Fibroblast of lung (primary cell): ENCODE results near the gene EBF3. TPM values are rescaled to one million over a fixed set of nuclear protein-coding genes. Genes with fewer than 3 reads are reported as not detected.

Experiments
- DNase-seq, 2 donors: peaks; one replicate each; pipeline versions ENCODE4 v3.0.0 to v3.0.0-alpha.2; 2010; ENCODE audit warnings: low read depth in 2 of 2
- H2AFZ ChIP-seq: 2 replicates; pipeline ENCODE4 v1.5.1; 2012; ENCODE audit warnings: low read length, control low read depth, inconsistent platforms
- H3K27ac ChIP-seq: 2 replicates; pipeline ENCODE4 v1.5.1; 2011; ENCODE audit warnings: low read length, control low read depth; ENCODE audit not compliant: insufficient read depth
- H3K27me3 ChIP-seq: 2 replicates; pipeline ENCODE4 v1.5.1; 2011; ENCODE audit warnings: mild to moderate bottlenecking, low read length; ENCODE audit not compliant: control insufficient read depth, insufficient read depth
- H3K36me3 ChIP-seq: 2 replicates; pipeline ENCODE4 v1.5.1; 2011; ENCODE audit warnings: low read length; ENCODE audit not compliant: control insufficient read depth, insufficient read depth
- H3K4me1 ChIP-seq: 2 replicates; pipeline ENCODE4 v1.5.1; 2011; ENCODE audit warnings: low read length; ENCODE audit not compliant: control insufficient read depth, insufficient read depth; ENCODE audit errors: extremely low read depth
- H3K4me2 ChIP-seq: 2 replicates; pipeline ENCODE4 v1.5.1; 2011; ENCODE audit warnings: low read length, control low read depth; ENCODE audit not compliant: insufficient read depth; ENCODE audit errors: extremely low read depth
- H3K4me3 ChIP-seq, 4 experiments: fragments of 200-600 bp in 1 of 4; sonication (generic) in 1 of 4; replicated peaks in 1 of 4; 2 replicates each; pipeline ENCODE4 v1.5.1; 2011 to 2016; ENCODE audit warnings: low read length in 4 of 4, low read depth in 3 of 4, mild to moderate bottlenecking in 3 of 4, control low read depth in 2 of 4, inconsistent platforms in 1 of 4, mixed read lengths in 1 of 4; ENCODE audit not compliant: insufficient read depth in 1 of 4; ENCODE audit errors: control extremely low read depth in 1 of 4
- H3K79me2 ChIP-seq: 2 replicates; pipeline ENCODE4 v1.5.1; 2012; ENCODE audit warnings: mild to moderate bottlenecking, low read length, inconsistent platforms; ENCODE audit not compliant: control insufficient read depth, insufficient read depth
- H3K9ac ChIP-seq: 2 replicates; pipeline ENCODE4 v1.5.1; 2011; ENCODE audit warnings: mild to moderate bottlenecking, low read length, control low read depth; ENCODE audit not compliant: insufficient read depth
- H3K9me3 ChIP-seq: 2 replicates; pipeline ENCODE4 v1.5.1; 2012; ENCODE audit warnings: low read depth, low read length; ENCODE audit not compliant: control insufficient read depth, insufficient read depth
- H4K20me1 ChIP-seq: 2 replicates; pipeline ENCODE4 v1.5.1; 2011; ENCODE audit warnings: low read length; ENCODE audit not compliant: control insufficient read depth, insufficient read depth; ENCODE audit errors: extremely low read depth
- CTCF ChIP-seq, 2 donors: IDR thresholded peaks in 1 of 2; conservative IDR thresholded peaks in 1 of 2; 1 replicate in 1 of 2; 2 replicates in 1 of 2; pipeline ENCODE4 v1.5.1; 2011 to 2012; ENCODE audit warnings: low read length in 2 of 2, control low read depth in 1 of 2, inconsistent platforms in 1 of 2, low read depth in 1 of 2, mild to moderate bottlenecking in 1 of 2
- EZH2 ChIP-seq: IDR thresholded peaks from 2 replicates; pipeline ENCODE4 v1.5.1; 2012; ENCODE audit warnings: low read length, control low read depth, mild to moderate bottlenecking; ENCODE audit errors: missing control alignments
- polyA plus RNA-seq, 2 donors: library from polyadenylated mRNA; depleted of rRNA in 1 of 2; stranded (reverse) in 1 of 2; unstranded in 1 of 2; fragments of >200 nt; gene quantifications; 2 replicates each; pipeline ENCODE4 v1.2.1, GENCODE V29; 2011 to 2012; ENCODE audit warnings: missing spikeins in 1 of 2
- total RNA-seq: library from RNA; depleted of rRNA; stranded (reverse); fragments of >200 nt; gene quantifications from 2 replicates; pipeline ENCODE4 v1.2.1, GENCODE V29; 2014

EBF3 gene
- total and polyA plus RNA-seq, 2 donors (not counting 1 experiment from before 2014, with no cell fraction given): 0.12 to 0.17 TPM

- H2AFZ ChIP-seq: no peak overlapping the region
- H3K36me3 ChIP-seq: no peaks in the 10 kb centered on the region
- no peak overlapping the region for H3K9ac ChIP-seq
- no peaks in the 10 kb centered on the region for H4K20me1 ChIP-seq
- H3K4me2 ChIP-seq: no peak overlapping the region
- no peaks in the 10 kb centered on the region for H3K4me1 ChIP-seq
- H3K4me3 ChIP-seq: no peak overlapping the region
- H3K79me2 ChIP-seq: no peaks in the 10 kb centered on the region
- TF ChIP-seq EZH2: no peak
- no peak for TF ChIP-seq CTCF (conservative IDR thresholded peaks at IDR 0.05 in 1 of 2, IDR thresholded peaks at IDR 0.05 in 1 of 2; ENCODE audit: low read depth in 1 of 2, low read length in 2 of 2)
- DNase-seq: no peak
- peaks cover 11% of the 10 kb centered on the region for H3K27me3 ChIP-seq
- H3K27ac ChIP-seq: no peak overlapping the region
- no peaks in the 10 kb centered on the region for H3K9me3 ChIP-seq
These were observed 11.5 kb downstream of the EBF3 start for GRCh38 chr10:129952378-129953118.

- no peaks in the 10 kb centered on the region for H3K9me3 ChIP-seq
- TF ChIP-seq CTCF (conservative IDR thresholded peaks at IDR 0.05 in 1 of 2, IDR thresholded peaks at IDR 0.05 in 1 of 2; ENCODE audit: low read depth in 1 of 2, low read length in 2 of 2): no peak
- no peak for TF ChIP-seq EZH2
- H2AFZ ChIP-seq: no peak overlapping the region
- no peak overlapping the region for H3K4me2 ChIP-seq
- no peak overlapping the region for H3K27ac ChIP-seq
- no peaks in the 10 kb centered on the region for H3K79me2 ChIP-seq
- DNase-seq: no peak
- no peaks in the 10 kb centered on the region for H3K36me3 ChIP-seq
- no peak overlapping the region for H3K9ac ChIP-seq
- H3K4me3 ChIP-seq: no peak overlapping the region
- peaks cover 4% of the 10 kb centered on the region for H3K27me3 ChIP-seq
- H3K4me1 ChIP-seq: no peaks in the 10 kb centered on the region
- H4K20me1 ChIP-seq: no peaks in the 10 kb centered on the region
These were observed 12.2 kb downstream of the EBF3 start for GRCh38 chr10:129951970-129952265.

GRCh38 chr10:129951101-129951969 lies 12.7 kb downstream of the EBF3 start:
- Histone ChIP-seq H3K27ac (no peak overlapping the region), H3K79me2 (no peaks in the 10 kb centered on the region), H2AFZ (no peak overlapping the region), H3K27me3 (peaks cover 2% of the 10 kb centered on the region), H3K4me1 (no peaks in the 10 kb centered on the region), H4K20me1 (no peaks in the 10 kb centered on the region), H3K9me3 (no peaks in the 10 kb centered on the region), H3K4me2 (no peak overlapping the region), H3K36me3 (no peaks in the 10 kb centered on the region), H3K9ac (no peak overlapping the region), H3K4me3 (no peak overlapping the region)
- TF ChIP-seq CTCF (conservative IDR thresholded peaks at IDR 0.05 in 1 of 2, IDR thresholded peaks at IDR 0.05 in 1 of 2; ENCODE audit: low read depth in 1 of 2, low read length in 2 of 2): no peak
- no peak for TF ChIP-seq EZH2
- DNase-seq: no peak
